SJCRH30 (cell line): ENCODE data around the gene HS3ST4. TPM values are rescaled to one million over a fixed set of nuclear protein-coding genes. Genes with fewer than 3 reads are reported as not detected.
A peak's percentile ranks its signal among the peaks of the same experiment; 100 is the strongest.
"Not testable (repeated sequence)": the region's sequence is repeated elsewhere in the genome, so short reads cannot be mapped to it uniquely, and the experiment has no call there.

Experiments
- DNase-seq, 2 experiments: peaks; one replicate each; pipeline ENCODE4 v3.0.0-alpha.2; 2015 to 2020
- H3K27ac ChIP-seq: fragments of 250-450 bp; sonication (Bioruptor Pico); 2 replicates; pipeline ENCODE4 v1.5.1; 2020; ENCODE audit warnings: mild to moderate bottlenecking, moderate library complexity
- H3K27me3 ChIP-seq: fragments of 250-450 bp; sonication (Bioruptor Pico); 2 replicates; pipeline ENCODE4 v1.5.1; 2020; ENCODE audit warnings: mild to moderate bottlenecking, moderate library complexity
- H3K36me3 ChIP-seq: fragments of 250-450 bp; sonication (Bioruptor Pico); 2 replicates; pipeline ENCODE4 v1.5.1; 2020; ENCODE audit warnings: mild to moderate bottlenecking, moderate library complexity
- H3K4me1 ChIP-seq: fragments of 250-450 bp; sonication (Bioruptor Pico); 2 replicates; pipeline ENCODE4 v1.5.1; 2020; ENCODE audit warnings: mild to moderate bottlenecking, moderate library complexity
- H3K4me3 ChIP-seq: fragments of 250-450 bp; sonication (Bioruptor Pico); 2 replicates; pipeline ENCODE4 v1.5.1; 2020; ENCODE audit warnings: mild to moderate bottlenecking, moderate library complexity
- H3K9me3 ChIP-seq: fragments of 250-450 bp; sonication (Bioruptor Pico); replicated peaks from 2 replicates; pipeline ENCODE4 v1.5.1; 2020; ENCODE audit warnings: mild to moderate bottlenecking, moderate library complexity
- total RNA-seq: library from RNA; depleted of rRNA; stranded (reverse); fragments of >200 nt; shearing (Covaris generic); gene quantifications from 2 replicates; pipeline ENCODE4 v1.2.3, GENCODE V29; 2014

Gene HS3ST4
- total RNA-seq, 1 experiment from 2014 or later, result not detected

DNA sequence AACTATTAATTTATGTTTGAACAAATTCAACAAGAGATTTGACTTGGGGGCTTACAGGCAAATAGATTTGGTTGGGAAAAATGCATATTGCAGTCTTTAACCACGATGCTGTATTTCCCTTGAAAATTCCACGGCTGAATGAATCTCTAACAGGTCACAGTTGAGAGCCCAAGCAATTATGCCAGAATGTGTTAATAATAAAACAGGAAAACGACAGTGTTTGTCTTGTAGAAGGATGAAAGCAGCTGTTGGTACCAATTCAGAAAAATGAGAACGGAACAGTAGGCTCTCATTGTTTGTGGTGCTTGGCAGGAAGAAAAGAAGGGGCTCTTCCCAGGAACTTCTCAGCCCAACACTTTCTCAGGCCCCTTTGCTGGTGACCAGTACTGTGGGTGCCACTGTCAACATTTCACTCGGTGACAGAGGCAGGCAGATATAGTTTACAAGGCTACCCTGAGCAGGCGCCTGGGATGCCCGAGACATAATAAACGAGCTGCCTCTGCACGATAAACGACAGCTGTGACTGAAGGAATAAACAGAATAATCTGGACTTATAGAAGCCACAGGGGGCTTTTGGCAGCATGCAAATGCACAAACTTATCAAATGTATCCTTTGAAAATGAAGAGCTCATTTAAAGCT, 387.1 kb downstream of the HS3ST4 start:
- H3K4me1 ChIP-seq, result no peaks in the 10 kb centered on the region
- no peaks in the 10 kb centered on the region for H3K9me3 ChIP-seq
- no peak overlapping the region for H3K27ac ChIP-seq
- peak; percentile 3 to 5 for DNase-seq
- no peaks in the 10 kb centered on the region for H3K27me3 ChIP-seq
- no peaks in the 10 kb centered on the region for H3K36me3 ChIP-seq
- no peak overlapping the region for H3K4me3 ChIP-seq

DNA sequence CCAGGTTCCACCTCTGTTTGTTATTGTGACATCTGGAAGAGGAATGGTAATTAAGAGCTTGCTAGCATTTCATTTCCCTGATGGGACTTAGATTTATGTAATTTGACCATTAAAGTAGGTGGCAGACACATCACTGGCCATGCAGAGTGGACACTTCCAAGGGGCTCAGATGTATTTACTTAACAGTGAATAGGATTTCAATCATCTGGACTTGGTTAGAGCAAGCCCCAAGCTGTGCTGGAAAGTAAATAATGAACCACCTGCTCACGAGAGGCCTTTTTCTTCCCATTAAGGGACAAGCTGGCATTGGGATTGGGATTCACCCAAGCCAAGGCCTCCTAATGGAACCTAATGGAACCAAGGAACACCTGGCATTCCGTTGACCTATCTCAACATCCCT, 395.3 kb downstream of the HS3ST4 start:
- no peak overlapping the region for H3K27ac ChIP-seq
- H3K36me3 ChIP-seq, result no peaks in the 10 kb centered on the region
- H3K9me3 ChIP-seq, result no peaks in the 10 kb centered on the region
- no peaks in the 10 kb centered on the region for H3K4me1 ChIP-seq
- H3K4me3 ChIP-seq, result no peak overlapping the region
- DNase-seq, result no peak
- H3K27me3 ChIP-seq, result no peaks in the 10 kb centered on the region

DNA sequence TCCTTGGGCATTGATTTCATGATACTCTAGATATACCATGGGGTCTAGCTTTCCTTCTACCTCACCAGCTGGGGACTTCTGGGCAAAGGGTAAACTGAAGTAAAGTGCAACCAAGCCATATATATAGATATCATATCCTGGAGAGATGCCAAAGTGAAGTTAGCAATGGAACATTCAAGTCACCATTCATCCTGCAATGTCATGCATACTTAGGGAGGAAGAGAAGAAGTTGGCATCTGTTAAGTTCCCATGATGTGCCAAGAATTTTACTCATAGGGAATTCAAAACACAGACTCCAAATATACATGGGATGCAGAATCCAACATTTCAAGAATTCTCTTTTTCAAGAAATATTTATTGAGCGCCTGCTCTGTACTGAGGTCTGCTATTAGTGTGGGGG, 399.8 kb downstream of the HS3ST4 start:
- DNase-seq, result no peak
- Histone ChIP-seq H3K27ac (no peak overlapping the region), H3K4me3 (no peak overlapping the region), H3K36me3 (no peaks in the 10 kb centered on the region), H3K9me3 (no peaks in the 10 kb centered on the region), H3K4me1 (no peaks in the 10 kb centered on the region), H3K27me3 (no peaks in the 10 kb centered on the region)

DNA sequence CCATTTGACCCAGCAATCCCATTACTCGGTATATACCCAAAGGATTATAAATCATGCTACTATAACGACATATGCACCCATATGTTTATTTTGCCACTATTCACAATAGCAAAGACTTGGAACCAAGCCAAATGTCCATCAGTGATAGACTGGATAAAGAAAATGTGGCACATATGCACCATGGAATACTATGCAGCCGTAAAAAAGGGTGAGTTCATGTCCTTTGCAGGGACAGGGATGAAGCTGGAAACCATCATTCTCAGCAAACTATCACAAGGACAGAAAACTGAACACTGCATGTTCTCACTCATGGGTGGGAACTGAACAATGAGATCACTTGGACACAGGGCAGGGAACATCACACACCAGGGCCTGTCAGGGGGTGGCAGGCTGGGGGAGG, 406.4 kb downstream of the HS3ST4 start:
- not testable (repeated sequence) for H3K27ac ChIP-seq, H3K36me3 ChIP-seq, DNase-seq, H3K27me3 ChIP-seq, H3K4me3 ChIP-seq, H3K4me1 ChIP-seq, H3K9me3 ChIP-seq

DNA sequence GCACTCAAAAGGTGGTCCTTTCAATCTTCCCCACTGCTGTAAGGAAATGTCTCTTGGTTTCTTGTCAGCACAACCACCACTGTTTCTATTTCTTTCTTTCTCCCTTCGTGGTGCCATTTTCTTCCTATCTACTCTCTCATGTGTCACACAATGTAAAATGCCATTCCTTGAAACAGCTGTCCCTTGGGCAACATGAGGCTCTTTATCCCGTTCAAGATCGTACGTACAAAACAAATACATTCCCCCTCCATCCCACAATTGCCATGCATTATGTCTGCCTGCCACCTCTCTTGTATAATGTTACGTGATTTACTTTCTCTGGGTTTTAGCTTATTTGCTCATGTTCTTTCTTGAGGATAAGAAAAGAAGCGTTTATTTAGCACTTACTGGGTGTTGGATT, 410.6 kb downstream of the HS3ST4 start:
- H3K27me3 ChIP-seq, result no peaks in the 10 kb centered on the region
- no peak for DNase-seq
- no peak overlapping the region for H3K27ac ChIP-seq
- no peak overlapping the region for H3K4me3 ChIP-seq
- no peaks in the 10 kb centered on the region for H3K4me1 ChIP-seq
- no peaks in the 10 kb centered on the region for H3K36me3 ChIP-seq
- no peaks in the 10 kb centered on the region for H3K9me3 ChIP-seq

DNA sequence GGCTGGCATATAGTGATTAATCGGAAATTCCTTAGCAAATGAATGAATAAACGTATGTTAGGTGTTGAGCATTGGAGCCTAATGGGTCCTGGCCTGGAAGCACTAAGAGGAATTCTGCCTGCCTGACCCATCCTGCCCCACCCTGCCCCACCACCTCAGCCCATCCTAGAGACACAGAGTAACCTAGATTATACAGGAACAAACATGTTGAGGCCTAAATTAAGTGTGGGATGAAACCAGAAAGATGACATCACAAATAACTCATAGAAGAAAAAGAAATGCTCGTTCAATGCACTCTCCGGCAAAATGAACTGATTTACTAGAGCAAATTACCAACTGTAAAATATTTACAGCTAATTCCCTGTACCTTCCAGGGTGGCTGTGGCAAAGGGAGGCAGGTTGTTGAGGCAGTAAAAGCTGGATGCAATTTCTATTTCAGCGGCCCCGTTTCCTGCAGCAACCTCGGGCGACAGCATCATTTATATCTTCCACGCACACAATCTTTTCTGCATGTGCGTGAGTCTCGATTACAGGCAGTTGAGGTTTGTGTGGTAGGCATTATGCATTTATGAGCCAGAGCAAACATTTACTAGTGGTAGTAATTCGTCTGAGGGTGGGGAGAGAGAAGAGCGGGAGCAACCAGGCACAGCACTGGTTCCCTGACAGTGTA, 417.2 kb downstream of the HS3ST4 start:
- Histone ChIP-seq H3K27me3 (no peaks in the 10 kb centered on the region), H3K27ac (no peak overlapping the region), H3K36me3 (no peaks in the 10 kb centered on the region), H3K4me3 (no peak overlapping the region), H3K9me3 (no peaks in the 10 kb centered on the region), H3K4me1 (no peaks in the 10 kb centered on the region)
- DNase-seq, result no peak

DNA sequence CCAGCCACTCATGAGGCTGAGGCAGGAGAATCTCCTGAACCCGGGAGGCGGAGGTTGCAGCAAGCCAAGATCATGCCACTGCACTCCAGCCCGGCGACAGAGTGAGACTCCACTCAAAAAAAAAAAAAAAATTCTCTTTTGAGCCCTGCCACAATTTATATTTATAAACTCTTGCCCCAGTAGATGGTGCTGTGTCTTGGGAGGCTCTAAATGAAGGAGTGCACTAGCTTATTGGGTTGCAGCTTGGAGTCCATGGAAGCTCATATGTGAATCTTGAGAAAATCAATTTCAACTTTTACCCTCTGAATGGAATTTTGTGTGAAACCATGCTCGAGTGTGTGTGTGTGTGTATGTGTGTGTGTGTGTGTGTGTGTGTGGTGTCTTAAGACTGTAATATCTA, 420.1 kb downstream of the HS3ST4 start:
- Histone ChIP-seq H3K27ac (no peak overlapping the region), H3K4me3 (no peak overlapping the region), H3K36me3 (no peaks in the 10 kb centered on the region), H3K4me1 (no peaks in the 10 kb centered on the region), H3K9me3 (no peaks in the 10 kb centered on the region), H3K27me3 (no peaks in the 10 kb centered on the region)
- DNase-seq, result no peak

DNA sequence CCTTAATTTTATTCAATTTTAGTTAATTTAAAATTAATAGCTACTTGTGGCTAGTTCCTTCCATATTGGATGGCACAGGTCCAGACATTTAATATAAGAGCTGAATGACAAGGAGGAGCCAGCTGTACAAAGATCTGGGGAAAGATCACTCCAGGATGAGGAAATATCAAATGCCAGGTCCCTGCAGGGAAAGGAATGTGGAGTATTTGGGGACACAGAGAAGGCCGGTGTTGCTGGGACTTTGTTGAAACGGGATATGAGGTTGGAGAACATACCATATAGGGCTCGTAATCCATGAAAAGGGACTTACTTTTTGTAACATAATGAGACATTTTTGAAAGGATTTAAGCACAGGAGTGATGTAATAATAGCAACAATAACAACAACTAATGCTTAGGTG, 426.8 kb downstream of the HS3ST4 start:
- no peaks in the 10 kb centered on the region for H3K27me3 ChIP-seq
- H3K4me3 ChIP-seq, result no peak overlapping the region
- no peaks in the 10 kb centered on the region for H3K9me3 ChIP-seq
- peak; percentile 31 to 44 for DNase-seq
- H3K27ac ChIP-seq, result no peak overlapping the region
- no peaks in the 10 kb centered on the region for H3K36me3 ChIP-seq
- H3K4me1 ChIP-seq, result peaks cover 5% of the 10 kb centered on the region; the same call in 1 of the 2 replicates

DNA sequence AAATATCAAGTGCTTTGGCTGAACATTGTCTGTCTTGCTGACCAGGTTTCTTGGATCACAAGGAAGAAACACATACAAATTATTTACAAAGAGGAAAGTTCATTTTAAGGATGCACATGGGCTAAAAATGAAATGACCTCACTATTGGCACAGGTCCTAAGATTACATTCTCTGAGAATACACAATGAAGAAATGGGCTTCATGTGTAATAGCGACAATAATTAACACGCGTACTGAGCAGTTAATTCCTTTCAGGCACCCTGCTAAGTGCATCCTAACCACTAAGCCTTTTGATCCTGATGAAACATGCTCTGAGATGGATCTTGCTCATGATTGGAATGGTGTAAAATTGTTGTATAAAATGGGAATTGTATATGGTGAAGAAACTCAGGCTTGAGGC, 429.0 kb downstream of the HS3ST4 start:
- no peak overlapping the region for H3K4me3 ChIP-seq
- no peaks in the 10 kb centered on the region for H3K27me3 ChIP-seq
- H3K4me1 ChIP-seq, result peaks cover 5% of the 10 kb centered on the region; the same call in 1 of the 2 replicates
- DNase-seq, result no peak
- no peaks in the 10 kb centered on the region for H3K36me3 ChIP-seq
- H3K27ac ChIP-seq, result no peak overlapping the region
- H3K9me3 ChIP-seq, result no peaks in the 10 kb centered on the region

DNA sequence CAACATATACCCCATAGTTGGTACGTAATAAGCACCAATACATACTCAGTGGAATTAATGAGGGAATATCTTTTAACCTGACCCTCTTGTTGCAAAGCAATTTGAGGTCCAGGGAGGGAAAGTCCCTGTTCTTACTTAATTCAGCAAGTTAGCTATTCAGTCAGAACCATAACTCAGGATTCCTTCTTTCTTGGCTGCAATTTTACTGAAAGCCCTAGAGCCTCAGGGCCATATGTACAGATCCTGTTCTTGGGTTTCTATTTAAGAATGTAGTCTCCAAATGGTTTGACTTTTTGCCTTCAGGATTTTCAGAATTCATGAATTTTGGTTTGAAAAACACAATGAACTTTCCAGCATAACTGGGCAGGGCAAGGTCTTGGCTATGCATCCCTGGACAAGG, 436.5 kb downstream of the HS3ST4 start:
- no peak for DNase-seq
- H3K27me3 ChIP-seq, result no peaks in the 10 kb centered on the region
- no peaks in the 10 kb centered on the region for H3K9me3 ChIP-seq
- H3K36me3 ChIP-seq, result no peaks in the 10 kb centered on the region
- no peak overlapping the region for H3K27ac ChIP-seq
- no peak overlapping the region for H3K4me3 ChIP-seq
- H3K4me1 ChIP-seq, result no peaks in the 10 kb centered on the region

DNA sequence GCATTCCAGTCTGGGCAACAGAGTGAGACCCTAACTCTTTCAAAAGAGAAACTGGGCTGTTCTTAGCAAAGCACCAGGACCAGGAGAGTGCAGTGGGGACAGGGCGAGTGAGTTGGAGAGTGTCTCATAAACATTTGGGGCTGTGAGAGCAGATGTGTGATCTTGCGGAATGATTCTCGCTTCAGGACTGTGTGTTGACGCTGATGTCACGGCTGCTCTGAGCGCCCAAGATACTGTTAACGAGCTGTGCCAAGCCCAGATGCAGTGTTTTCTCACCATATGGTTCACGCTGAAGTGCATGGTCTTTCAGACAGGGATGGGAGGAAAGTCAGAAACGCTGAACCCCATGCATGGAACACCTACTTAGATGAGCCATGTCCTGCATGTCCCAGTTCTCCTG, 438.2 kb downstream of the HS3ST4 start:
- no peak for DNase-seq
- Histone ChIP-seq H3K9me3 (no peaks in the 10 kb centered on the region), H3K36me3 (no peaks in the 10 kb centered on the region), H3K27ac (no peak overlapping the region), H3K4me1 (no peaks in the 10 kb centered on the region), H3K4me3 (no peak overlapping the region), H3K27me3 (no peaks in the 10 kb centered on the region)

DNA sequence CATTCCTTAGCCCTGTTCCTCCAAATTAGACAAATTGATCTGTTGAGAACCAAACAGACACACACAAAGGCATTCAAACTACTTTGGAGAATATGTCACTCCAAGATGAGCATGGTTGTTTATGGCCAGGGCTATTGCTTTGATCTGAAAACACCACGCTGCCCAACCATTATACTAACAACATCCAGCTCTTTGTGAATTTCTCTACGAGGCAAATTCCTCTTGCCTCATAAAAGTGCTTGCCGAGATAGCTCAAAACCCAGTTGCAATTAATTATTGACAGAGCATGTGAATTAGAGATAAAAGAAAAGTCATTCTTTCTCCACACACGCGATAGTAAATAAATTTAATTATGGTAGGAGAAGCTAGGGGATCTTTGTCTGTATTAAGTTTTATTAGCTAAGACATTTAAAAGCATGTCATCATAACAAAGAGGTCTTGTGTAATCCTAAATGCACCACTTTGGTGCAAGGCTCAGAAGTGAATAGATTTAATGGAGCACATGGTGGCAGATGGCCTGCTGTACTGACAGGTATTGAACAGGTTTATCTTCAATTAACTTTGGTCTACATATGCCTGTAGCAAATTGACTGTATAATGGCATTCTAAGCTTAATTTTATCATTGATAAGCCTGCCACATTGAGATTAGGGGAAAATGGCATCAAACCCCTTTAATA, 441.8 kb downstream of the HS3ST4 start:
- Histone ChIP-seq H3K27me3 (no peaks in the 10 kb centered on the region), H3K27ac (no peak overlapping the region), H3K4me3 (no peak overlapping the region), H3K9me3 (no peaks in the 10 kb centered on the region), H3K36me3 (no peaks in the 10 kb centered on the region), H3K4me1 (no peaks in the 10 kb centered on the region)
- no peak for DNase-seq

DNA sequence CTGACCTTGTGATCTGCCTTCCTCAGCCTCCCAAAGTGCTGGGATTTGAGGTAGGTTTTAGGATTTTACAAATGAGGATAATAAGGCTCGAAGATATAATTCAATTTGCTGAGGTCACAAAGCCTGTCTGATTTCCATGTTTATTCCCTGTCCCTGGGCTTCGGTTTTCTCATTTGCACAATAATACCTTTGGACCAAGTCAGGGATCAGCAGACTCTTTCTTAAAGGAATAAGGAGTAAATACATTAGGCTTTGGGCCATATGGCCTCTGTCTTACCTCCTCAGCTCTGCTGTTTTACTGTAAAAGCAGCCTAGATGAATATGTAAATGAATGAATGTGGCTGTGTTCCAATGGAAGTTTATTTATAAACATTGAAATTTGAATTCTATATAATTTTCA, 442.8 kb downstream of the HS3ST4 start:
- no peaks in the 10 kb centered on the region for H3K27me3 ChIP-seq
- no peaks in the 10 kb centered on the region for H3K9me3 ChIP-seq
- no peaks in the 10 kb centered on the region for H3K4me1 ChIP-seq
- H3K4me3 ChIP-seq, result no peak overlapping the region
- DNase-seq, result no peak
- no peaks in the 10 kb centered on the region for H3K36me3 ChIP-seq
- no peak overlapping the region for H3K27ac ChIP-seq

DNA sequence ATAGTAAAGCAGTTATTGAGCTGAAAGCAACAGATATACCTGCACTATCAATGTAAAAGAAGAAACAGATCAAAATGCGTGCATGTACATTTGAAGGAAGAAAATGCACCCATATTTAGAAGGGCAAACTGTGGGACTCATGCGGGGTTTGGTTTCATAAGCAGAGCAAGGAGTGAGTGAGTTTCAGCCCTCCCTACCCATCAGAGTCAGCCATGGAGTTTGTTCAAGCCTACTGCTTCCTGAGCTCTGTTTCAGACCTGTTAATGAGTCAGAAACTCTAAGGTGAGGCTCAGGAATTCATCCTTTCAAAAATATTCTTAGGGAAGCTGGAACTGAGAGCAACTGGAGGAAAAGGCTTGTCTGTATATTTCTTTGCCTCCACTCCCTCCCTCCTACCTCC, 446.2 kb downstream of the HS3ST4 start:
- H3K4me3 ChIP-seq, result no peak overlapping the region
- no peak for DNase-seq
- no peaks in the 10 kb centered on the region for H3K36me3 ChIP-seq
- no peaks in the 10 kb centered on the region for H3K4me1 ChIP-seq
- H3K9me3 ChIP-seq, result no peaks in the 10 kb centered on the region
- H3K27me3 ChIP-seq, result no peaks in the 10 kb centered on the region
- no peak overlapping the region for H3K27ac ChIP-seq

DNA sequence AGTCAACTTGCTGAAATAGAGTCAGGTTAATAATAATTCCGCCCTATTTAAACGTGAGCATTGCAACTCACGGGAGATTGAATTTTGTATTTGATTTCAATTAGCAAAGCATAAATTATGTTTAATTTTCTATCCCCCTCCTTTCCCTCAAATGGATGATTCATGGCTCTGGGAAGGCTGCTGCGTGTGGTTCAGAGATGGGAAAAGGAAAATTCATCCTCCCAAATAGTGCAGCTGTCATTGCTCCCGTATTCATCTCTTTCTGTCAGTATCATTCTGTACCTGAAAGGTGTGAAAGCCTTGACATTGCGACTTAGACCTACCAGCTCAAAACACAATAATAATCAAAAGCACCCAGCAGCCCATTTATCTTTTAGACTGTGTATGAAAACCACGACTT, 447.3 kb downstream of the HS3ST4 start:
- Histone ChIP-seq H3K4me3 (no peak overlapping the region), H3K9me3 (no peaks in the 10 kb centered on the region), H3K27me3 (no peaks in the 10 kb centered on the region), H3K27ac (no peak overlapping the region), H3K4me1 (no peaks in the 10 kb centered on the region), H3K36me3 (no peaks in the 10 kb centered on the region)
- DNase-seq, result no peak

DNA sequence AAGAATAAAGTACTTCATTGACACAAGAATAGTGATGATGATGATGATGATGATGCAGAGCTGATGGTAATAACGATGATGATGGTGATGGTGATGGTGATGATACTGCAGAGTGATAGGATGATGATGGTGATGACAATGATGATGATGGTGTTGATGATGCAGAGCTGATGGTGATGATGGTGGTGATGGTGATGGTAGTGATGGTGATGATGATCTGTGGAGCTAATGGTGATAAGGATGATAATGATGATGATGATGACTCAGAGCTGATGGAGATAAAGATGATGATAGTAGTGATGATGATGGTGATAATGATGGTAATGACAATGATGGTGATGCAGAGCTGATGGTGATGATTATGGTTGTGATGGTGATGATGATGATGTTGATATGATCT, 448.1 kb downstream of the HS3ST4 start:
- Histone ChIP-seq H3K36me3 (no peaks in the 10 kb centered on the region), H3K9me3 (no peaks in the 10 kb centered on the region), H3K27ac (no peak overlapping the region), H3K4me3 (no peak overlapping the region), H3K4me1 (no peaks in the 10 kb centered on the region), H3K27me3 (no peaks in the 10 kb centered on the region)
- DNase-seq, result no peak
